Coronary artery (tissue), 2 donors: ENCODE results near the gene CFAP57.
A peak's percentile ranks its signal among the peaks of the same experiment; 100 is the strongest.

Experiments used
- DNase-seq: peaks from one replicate; pipeline ENCODE4 v3.0.0-alpha.2; 2017; ENCODE audit warnings: low spot score
- H3K27ac ChIP-seq, 2 donors: fragments of 200-600 bp; sonication (generic); one replicate each; pipeline ENCODE4 v1.5.1; 2016 to 2019
- H3K4me3 ChIP-seq: fragments of 200-600 bp; sonication (generic); 2 replicates; pipeline ENCODE4 v1.5.1; 2016; ENCODE audit warnings: mild to moderate bottlenecking, moderate library complexity
- TF ChIP-seq, protein P1 (sequence below): fragments of 200-600 bp; sonication (generic); IDR thresholded peaks from one replicate; pipeline ENCODE4 v1.5.1; 2019; ENCODE audit warnings: antibody characterized with exemption

CFAP57 gene

DNA sequence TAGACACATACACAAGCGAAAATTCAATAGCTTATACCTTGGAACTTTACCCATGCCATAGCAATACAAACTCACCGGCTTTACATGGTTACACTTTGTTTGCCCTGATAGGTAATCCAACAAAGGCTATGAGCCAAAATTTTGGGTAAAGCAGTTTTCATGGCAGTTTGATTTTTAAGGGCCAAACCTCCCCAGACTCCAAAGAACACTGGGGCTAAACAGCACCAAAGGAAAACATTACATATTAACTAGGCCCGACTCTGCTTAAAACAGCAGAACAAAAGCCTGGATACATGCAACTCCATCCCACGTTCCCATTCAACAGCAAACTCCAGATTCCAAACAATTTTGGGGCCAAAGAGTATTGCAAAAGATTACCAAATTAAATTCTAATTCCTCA is 93.3 kb downstream of the CFAP57 start:
- H3K4me3 ChIP-seq: no peak overlapping the region
- no peak for DNase-seq

DNA sequence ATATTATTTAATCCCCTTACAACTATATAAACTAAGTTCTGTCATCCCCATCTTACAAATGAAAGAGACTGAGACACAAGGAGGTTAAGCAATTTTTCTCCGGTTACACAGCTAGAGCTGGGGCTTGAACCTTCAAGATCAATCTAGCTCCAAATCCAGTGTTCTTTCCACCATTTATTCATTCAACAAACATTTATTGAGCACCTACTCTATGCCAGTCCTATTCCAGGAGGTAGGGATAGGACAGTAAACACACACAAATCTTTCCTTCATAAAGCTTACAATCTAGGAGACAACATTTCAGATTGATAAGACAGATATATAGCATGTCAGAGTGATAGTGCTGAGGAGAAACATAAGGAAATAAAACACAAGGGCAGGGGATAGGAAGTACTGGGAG is 94.8 kb downstream of the CFAP57 start:
- no peak overlapping the region for H3K27ac ChIP-seq
- H3K4me3 ChIP-seq: no peak overlapping the region
- TF ChIP-seq, protein P1, sequence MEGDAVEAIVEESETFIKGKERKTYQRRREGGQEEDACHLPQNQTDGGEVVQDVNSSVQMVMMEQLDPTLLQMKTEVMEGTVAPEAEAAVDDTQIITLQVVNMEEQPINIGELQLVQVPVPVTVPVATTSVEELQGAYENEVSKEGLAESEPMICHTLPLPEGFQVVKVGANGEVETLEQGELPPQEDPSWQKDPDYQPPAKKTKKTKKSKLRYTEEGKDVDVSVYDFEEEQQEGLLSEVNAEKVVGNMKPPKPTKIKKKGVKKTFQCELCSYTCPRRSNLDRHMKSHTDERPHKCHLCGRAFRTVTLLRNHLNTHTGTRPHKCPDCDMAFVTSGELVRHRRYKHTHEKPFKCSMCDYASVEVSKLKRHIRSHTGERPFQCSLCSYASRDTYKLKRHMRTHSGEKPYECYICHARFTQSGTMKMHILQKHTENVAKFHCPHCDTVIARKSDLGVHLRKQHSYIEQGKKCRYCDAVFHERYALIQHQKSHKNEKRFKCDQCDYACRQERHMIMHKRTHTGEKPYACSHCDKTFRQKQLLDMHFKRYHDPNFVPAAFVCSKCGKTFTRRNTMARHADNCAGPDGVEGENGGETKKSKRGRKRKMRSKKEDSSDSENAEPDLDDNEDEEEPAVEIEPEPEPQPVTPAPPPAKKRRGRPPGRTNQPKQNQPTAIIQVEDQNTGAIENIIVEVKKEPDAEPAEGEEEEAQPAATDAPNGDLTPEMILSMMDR: no peak
- DNase-seq: no peak

More for the DNA sequence above, 93.3 kb downstream of the CFAP57 start:
- H3K27ac ChIP-seq: no peak overlapping the region
- TF ChIP-seq, protein P1: no peak

DNA sequence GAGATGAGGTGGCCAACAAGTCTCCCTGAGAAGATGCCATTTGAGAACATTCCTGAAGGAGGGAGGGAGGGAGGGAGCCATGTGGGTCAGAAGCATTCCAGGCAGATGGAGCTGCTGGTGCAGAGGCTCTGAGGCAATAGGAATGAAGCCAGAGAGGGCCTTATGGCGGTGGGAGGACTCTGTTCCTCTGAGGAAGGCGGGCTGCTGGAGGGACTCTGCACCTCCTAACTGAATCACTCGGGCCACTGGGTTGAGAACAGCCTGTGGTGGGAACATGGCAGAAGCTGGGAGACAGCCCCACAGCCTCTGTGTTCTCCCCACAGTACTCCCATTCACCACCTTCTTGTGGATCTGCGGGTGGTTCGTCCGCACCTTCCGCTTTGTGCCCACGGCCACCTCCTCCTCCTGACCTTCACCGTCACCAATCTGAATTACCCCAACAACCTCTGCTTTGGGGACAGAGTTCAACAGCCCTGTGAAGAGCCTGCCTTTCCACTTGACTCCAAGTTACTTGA is 95.2 kb downstream of the CFAP57 start:
- TF ChIP-seq, protein P1: no peak
- Histone ChIP-seq H3K27ac (no peak overlapping the region), H3K4me3 (no peak overlapping the region)
- peak; percentile 16 for DNase-seq

DNA sequence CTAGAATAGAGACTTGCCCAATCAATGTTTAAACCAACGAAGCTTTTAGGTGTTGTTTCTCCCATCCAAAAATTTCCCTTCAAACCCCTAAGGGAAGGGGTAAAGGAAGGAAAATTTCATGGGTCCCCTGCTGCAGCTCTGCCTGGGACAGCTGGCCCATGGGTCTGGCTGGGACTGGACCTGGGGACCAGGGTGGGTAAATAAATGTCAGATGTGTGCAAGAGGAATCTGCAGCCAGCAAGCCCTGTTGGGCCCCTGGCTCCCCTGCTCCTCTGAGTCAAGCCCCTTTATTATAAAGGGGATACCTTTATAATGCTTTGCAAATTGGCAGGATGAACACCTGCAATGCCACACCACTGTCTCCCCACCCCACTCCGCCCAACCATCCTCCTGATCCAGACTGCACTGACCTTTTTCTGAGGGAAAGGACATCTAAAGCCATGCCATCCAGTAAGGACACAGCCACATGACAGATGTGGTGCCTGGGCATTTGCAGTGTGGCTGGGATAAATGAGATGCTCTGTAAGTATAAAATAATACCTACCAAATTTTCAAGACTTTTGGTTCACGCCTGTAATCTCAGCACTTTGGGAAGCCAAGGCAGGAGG is 95.8 kb downstream of the CFAP57 start:
- Histone ChIP-seq H3K4me3 (no peak overlapping the region), H3K27ac (no peak overlapping the region)
- TF ChIP-seq, protein P1: no peak
- DNase-seq: peak; percentile 45

DNA sequence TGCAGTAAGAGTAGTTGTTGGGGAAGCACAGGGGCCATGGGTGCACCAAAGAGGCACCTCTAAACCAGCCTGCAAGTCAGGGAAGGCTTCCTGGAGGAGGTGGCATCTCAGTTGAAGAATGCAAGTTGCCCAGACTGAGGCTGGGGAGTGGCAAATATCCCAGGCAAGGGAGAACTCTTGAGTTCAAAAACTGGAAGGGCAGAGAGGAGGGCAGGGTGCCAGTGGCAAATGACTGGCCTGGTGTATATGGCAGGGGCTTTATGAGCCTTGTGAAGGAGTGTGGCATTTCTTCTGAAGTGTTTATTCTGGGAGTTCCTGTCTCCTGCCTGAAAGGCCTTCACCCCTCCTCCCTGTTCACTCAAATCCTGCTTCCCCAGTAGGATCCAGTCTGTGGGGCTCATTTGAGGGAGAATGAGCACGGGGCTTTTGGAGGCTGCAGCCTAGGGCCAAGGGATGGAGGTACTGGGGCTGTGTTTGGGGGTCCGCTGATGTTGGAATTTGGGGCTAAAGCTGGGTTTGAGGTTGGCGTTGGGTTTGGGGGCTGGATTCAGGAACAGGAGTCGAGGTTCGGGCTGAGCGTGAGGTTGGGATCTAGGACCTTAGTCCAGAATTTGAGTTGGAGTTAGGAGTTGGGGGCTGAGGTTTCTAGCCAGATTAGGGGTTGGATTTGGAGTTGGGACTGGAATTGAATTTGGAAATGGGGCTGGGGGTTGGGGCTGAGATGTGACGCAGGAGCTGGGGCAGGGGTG is 97.7 kb downstream of the CFAP57 start, which contains the start of gene TMEM125:
Gene TMEM125, plus strand, starts transcription at position 357 of the 749 bp plus-strand sequence. CDS start 2,740 bp downstream, outside the sequence.
- Histone ChIP-seq H3K27ac (no peak within 1 kb of the TSS), H3K4me3 (peak within 1 kb of the TSS; percentile 30)
- peak; percentile 14 for DNase-seq
- TF ChIP-seq, protein P1: no peak

DNA sequence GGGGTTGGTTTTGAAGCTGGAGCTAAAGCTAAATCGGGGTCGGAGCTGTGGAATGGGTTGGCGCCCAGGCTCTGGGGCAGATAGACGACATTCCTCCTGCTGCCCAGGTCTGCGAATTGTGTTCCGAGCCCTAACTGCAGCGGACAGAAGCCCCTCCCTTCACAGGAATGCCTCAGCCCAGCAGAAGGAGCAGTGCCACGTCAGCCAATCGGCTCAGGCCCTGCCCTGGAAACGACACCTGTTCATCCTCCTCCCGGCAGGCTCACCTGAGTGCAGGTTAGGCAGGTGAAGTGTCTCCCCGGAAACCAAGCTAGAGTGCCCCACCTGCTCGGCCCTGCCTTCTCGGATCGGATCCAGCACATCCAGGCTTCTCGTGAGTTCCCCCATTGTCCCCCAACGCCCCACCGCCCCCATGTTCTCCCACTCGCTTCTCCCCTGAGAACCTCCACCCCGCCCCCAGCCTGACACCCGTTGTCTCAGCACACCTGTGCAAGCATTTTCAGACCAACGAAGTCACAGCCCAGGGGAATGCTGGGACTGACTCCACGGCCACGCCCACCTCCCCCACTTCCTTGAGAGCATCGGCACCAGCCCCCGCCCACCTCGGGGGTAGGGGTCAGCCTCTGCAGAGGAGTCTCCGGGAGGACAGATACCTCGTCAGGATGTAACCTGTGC is 98.4 kb downstream of the CFAP57 start:
- TF ChIP-seq, protein P1: no peak
- DNase-seq: peak; percentile 65
- Histone ChIP-seq H3K27ac (no peak overlapping the region), H3K4me3 (peak overlapping the region; percentile 30)
